Measurements from ENCODE around the gene EFTUD2.

DNA sequence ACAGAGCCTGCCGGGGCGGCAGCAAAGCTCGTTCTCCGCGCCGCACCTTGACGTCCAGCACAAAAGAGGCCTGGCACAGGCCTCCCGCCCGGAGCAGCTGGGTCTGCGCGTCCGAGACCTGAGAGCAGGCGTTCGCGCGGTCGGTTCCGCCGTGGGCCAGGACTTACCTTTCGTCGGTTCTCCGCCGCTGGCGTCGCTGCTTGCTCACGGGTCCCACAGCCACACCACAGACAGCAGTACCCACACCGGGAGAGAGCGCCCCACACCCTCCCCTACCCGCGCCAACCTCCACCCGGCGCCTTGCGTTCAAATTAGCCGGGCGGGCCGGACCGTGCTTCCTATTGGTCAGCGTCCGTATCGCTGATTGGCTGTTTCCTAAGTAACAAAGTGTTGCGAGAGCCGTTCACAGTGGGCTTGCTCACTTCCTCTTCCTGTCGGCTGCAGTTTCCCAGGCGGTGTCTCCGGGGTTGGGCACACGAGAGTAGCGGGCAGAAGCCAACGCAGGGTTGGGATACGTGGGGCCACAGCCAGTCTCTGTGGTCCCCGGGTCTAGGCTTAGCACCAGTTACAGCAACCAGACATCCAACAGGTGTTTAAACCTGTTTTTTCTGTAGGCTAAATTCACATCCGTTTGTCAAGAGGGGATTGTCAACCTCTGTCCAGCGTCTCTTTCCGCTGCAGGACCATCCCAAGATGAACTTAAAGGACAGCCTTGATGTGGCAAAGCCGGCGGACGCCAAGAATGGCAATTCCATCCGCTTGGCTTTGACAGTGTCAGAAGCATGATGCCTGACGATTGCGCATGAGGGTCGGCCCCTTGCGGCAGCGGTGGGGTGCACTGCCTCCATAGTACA, 48.4 kb upstream of the EFTUD2 start, which contains the start of gene KIF18B:
- TF ChIP-seq USF1 (CRISPR knock-in tag; IDR thresholded peaks at IDR 0.05) = no peak
- TF ChIP-seq SP1 (CRISPR knock-in tag; conservative IDR thresholded peaks at IDR 0.05) = no peak; the same call in 1 of the 2 replicates
- TF ChIP-seq, protein P1, sequence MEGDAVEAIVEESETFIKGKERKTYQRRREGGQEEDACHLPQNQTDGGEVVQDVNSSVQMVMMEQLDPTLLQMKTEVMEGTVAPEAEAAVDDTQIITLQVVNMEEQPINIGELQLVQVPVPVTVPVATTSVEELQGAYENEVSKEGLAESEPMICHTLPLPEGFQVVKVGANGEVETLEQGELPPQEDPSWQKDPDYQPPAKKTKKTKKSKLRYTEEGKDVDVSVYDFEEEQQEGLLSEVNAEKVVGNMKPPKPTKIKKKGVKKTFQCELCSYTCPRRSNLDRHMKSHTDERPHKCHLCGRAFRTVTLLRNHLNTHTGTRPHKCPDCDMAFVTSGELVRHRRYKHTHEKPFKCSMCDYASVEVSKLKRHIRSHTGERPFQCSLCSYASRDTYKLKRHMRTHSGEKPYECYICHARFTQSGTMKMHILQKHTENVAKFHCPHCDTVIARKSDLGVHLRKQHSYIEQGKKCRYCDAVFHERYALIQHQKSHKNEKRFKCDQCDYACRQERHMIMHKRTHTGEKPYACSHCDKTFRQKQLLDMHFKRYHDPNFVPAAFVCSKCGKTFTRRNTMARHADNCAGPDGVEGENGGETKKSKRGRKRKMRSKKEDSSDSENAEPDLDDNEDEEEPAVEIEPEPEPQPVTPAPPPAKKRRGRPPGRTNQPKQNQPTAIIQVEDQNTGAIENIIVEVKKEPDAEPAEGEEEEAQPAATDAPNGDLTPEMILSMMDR (IDR thresholded peaks at IDR 0.05) = no peak
- no peak for TF ChIP-seq NR3C1 (CRISPR knock-in tag; conservative IDR thresholded peaks at IDR 0.05; ENCODE audit: low read depth)
- TF ChIP-seq JUN (CRISPR knock-in tag; IDR thresholded peaks at IDR 0.05) = no peak
- TF ChIP-seq, protein P2, sequence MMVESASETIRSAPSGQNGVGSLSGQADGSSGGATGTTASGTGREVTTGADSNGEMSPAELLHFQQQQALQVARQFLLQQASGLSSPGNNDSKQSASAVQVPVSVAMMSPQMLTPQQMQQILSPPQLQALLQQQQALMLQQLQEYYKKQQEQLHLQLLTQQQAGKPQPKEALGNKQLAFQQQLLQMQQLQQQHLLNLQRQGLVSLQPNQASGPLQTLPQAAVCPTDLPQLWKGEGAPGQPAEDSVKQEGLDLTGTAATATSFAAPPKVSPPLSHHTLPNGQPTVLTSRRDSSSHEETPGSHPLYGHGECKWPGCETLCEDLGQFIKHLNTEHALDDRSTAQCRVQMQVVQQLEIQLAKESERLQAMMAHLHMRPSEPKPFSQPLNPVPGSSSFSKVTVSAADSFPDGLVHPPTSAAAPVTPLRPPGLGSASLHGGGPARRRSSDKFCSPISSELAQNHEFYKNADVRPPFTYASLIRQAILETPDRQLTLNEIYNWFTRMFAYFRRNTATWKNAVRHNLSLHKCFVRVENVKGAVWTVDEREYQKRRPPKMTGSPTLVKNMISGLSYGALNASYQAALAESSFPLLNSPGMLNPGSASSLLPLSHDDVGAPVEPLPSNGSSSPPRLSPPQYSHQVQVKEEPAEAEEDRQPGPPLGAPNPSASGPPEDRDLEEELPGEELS (CRISPR knock-in tag; IDR thresholded peaks at IDR 0.05) = no peak; the same call in 1 of the 2 replicates

Measured in WTC11 (cell line).